DND-41 (cell line): ENCODE measurements around the gene GRB7.
A peak's percentile ranks its signal among the peaks of the same experiment; 100 is the strongest.

Experiments used
- ATAC-seq: fragments of 200-7000 bp; cut with Tn5 transposase; 3 replicates; pipeline ENCODE4 v1.9.1; 2021; ENCODE audit warnings: low read depth; ENCODE audit not compliant: insufficient read depth
- DNase-seq: peaks from one replicate; pipeline ENCODE4 v3.0.0-alpha.2; 2020
- H2AFZ ChIP-seq: 2 replicates; pipeline ENCODE4 v1.6.0; 2012; ENCODE audit warnings: low read depth, low read length
- H3K27ac ChIP-seq: 2 replicates; pipeline ENCODE4 v1.5.1; 2012; ENCODE audit warnings: low read length, inconsistent platforms
- H3K27me3 ChIP-seq: fragments of 200-600 bp; sonication (generic); 2 replicates; pipeline ENCODE4 v1.6.0; 2012; ENCODE audit warnings: low read length, mild to moderate bottlenecking, inconsistent platforms; ENCODE audit not compliant: insufficient read depth, poor library complexity
- H3K36me3 ChIP-seq: 2 replicates; pipeline ENCODE4 v1.5.1; 2012; ENCODE audit warnings: low read length, inconsistent platforms; ENCODE audit not compliant: insufficient read depth
- H3K4me1 ChIP-seq: 2 replicates; pipeline ENCODE4 v1.5.1; 2012; ENCODE audit warnings: mild to moderate bottlenecking, low read length; ENCODE audit not compliant: insufficient read depth
- H3K4me2 ChIP-seq: 2 replicates; pipeline ENCODE4 v1.6.0; 2012; ENCODE audit warnings: mild to moderate bottlenecking, moderate library complexity, low read length, inconsistent platforms; ENCODE audit not compliant: insufficient read depth
- H3K4me3 ChIP-seq, 2 experiments: fragments of 200-600 bp in 1 of 2; shearing (Covaris generic) in 1 of 2; 2 replicates each; pipeline ENCODE4 v1.5.1; 2012 to 2016; ENCODE audit warnings: inconsistent platforms in 2 of 2, low read length in 2 of 2, mild to moderate bottlenecking in 2 of 2, low read depth in 1 of 2, moderate library complexity in 1 of 2
- H3K79me2 ChIP-seq: 2 replicates; pipeline ENCODE4 v1.6.0; 2012; ENCODE audit warnings: low read length, inconsistent platforms; ENCODE audit not compliant: insufficient read depth
- H3K9ac ChIP-seq: 2 replicates; pipeline ENCODE4 v1.6.0; 2012; ENCODE audit warnings: low read depth, mild to moderate bottlenecking, inconsistent platforms, low read length, moderate library complexity
- H3K9me3 ChIP-seq: 2 replicates; pipeline ENCODE4 v1.5.1; 2012; ENCODE audit warnings: low read length, moderate library complexity, mild to moderate bottlenecking, inconsistent platforms; ENCODE audit not compliant: insufficient read depth, severe bottlenecking
- H4K20me1 ChIP-seq: 2 replicates; pipeline ENCODE4 v1.6.0; 2012; ENCODE audit warnings: low read length; ENCODE audit not compliant: insufficient read depth
- CTCF ChIP-seq: IDR thresholded peaks from 2 replicates; pipeline ENCODE4 v1.5.1; 2012; ENCODE audit warnings: borderline replicate concordance, low read length, moderate library complexity, mild to moderate bottlenecking; ENCODE audit not compliant: poor library complexity, severe bottlenecking; ENCODE audit errors: extremely low read depth
- EZH2 ChIP-seq: IDR thresholded peaks from 3 replicates; pipeline ENCODE4 v1.6.1; 2012; ENCODE audit warnings: borderline replicate concordance, low read depth, mild to moderate bottlenecking, moderate library complexity, low read length, inconsistent platforms; ENCODE audit not compliant: severe bottlenecking

GRB7 gene

DNA sequence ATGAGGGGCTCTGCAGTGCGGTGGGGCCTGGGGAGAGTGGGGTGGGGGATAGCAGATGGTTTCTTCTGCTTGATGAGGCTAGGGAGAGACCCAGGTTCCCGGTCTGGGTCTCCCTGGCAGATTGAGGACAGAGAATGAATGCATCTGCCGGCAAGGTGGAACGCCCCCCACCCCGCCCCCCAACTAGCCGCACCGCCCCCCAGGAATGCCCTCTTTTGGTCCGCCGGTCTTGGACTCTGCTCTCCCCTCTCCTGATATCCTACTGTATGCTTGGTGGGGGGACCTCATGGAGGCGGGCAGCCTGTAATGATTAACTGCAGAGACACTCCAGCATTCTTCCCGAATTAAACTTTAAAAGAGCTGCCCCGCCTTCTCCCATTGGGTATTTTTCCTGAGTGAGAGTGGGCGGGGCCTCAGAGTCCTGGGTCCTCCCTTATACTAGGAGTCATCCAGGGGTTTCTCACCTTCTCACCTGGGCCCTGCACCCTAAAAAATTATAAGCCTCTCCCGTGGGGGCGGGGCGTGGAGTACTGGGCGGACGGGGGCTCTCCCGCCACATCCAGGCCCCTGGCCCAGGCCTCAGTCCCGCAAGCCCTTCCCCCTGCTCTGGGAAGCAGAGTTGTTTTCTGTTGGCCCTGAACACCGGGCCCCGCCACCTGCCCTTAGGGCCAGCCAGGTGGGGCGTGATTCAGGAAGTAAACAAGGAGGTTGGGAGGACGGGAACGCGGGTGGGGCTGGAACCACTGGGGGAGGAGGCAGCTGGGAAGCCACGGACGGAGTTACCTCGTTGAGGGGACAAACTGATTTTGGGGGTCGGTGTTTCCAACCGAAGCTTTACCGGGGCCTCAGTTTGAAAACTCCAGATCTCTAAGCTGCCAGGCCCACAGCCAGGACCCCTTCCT is 1.5 kb downstream of the GRB7 start:
- DNase-seq (no peak), ATAC-seq (no peak)
- Histone ChIP-seq H3K27me3 (no peaks in the 10 kb centered on the region), H3K4me3 (no peak overlapping the region), H3K27ac (no peak overlapping the region), H3K9ac (no peak overlapping the region), H3K4me1 (no peaks in the 10 kb centered on the region), H3K79me2 (no peaks in the 10 kb centered on the region), H2AFZ (no peak overlapping the region), H3K9me3 (no peaks in the 10 kb centered on the region), H4K20me1 (no peaks in the 10 kb centered on the region), H3K36me3 (no peaks in the 10 kb centered on the region), H3K4me2 (no peak overlapping the region)
- TF ChIP-seq EZH2 (no peak), CTCF (no peak)

GRCh38 chr17:39739885-39740356 is 2.2 kb downstream of the GRB7 start:
- TF ChIP-seq CTCF (no peak), EZH2 (no peak)
- no peak overlapping the region for H3K27ac ChIP-seq
- H3K36me3 ChIP-seq, result no peaks in the 10 kb centered on the region
- DNase-seq (no peak), ATAC-seq (no peak)
- no peaks in the 10 kb centered on the region for H3K79me2 ChIP-seq
- no peak overlapping the region for H2AFZ ChIP-seq
- no peak overlapping the region for H3K4me2 ChIP-seq
- no peaks in the 10 kb centered on the region for H3K27me3 ChIP-seq
- H3K9ac ChIP-seq, result no peak overlapping the region
- H3K4me1 ChIP-seq, result no peaks in the 10 kb centered on the region
- H3K4me3 ChIP-seq, result no peak overlapping the region
- H3K9me3 ChIP-seq, result no peaks in the 10 kb centered on the region
- no peaks in the 10 kb centered on the region for H4K20me1 ChIP-seq

DNA sequence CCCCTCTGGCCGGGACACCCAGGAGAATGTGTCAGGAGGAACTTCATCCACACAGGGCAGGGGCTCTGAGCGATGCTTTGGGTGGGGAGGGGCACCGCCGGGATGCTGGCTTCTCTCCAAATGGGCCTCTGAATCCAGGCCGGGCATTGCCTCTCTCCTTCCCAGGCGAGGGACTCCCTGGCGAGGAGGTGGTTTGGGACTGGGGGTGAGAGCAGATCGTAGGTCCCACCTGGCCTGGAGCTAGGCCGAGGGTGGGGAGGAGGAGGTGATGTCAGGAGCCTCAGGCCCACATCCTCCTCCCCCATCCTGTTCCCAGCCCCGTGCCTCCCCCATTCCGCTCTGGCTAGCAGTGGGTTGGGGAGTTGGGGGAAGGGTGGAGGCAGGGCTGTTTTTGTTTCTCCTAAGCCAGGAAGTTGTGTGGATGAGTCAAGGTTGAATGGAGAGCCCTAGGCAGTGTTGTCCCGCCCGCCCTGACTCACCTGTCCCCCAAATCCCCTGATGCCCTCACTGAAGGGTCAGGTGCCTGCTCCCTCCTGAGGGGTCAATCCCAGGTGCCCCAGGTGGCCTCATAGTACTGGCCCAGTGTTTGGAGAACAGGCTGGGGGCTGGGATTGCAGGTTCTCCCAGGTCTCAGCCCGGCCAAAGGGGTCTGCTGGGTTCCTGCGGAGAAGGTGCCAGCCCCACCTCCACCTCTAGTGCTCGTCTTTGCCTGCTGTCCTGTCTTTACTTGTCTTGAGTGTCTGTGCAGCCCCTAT is 2.8 kb downstream of the GRB7 start:
- H2AFZ ChIP-seq, result no peak overlapping the region
- H3K4me3 ChIP-seq, result no peak overlapping the region
- no peak overlapping the region for H3K9ac ChIP-seq
- no peaks in the 10 kb centered on the region for H3K4me1 ChIP-seq
- no peaks in the 10 kb centered on the region for H3K9me3 ChIP-seq
- H3K27ac ChIP-seq, result no peak overlapping the region
- DNase-seq, result no peak
- H3K79me2 ChIP-seq, result no peaks in the 10 kb centered on the region
- no peaks in the 10 kb centered on the region for H3K27me3 ChIP-seq
- H4K20me1 ChIP-seq, result no peaks in the 10 kb centered on the region
- TF ChIP-seq EZH2, result no peak
- TF ChIP-seq CTCF, result no peak
- H3K4me2 ChIP-seq, result no peak overlapping the region
- no peaks in the 10 kb centered on the region for H3K36me3 ChIP-seq
- 0 out of 3 replicates have a peak, but pooled peaks have one; percentile 12 for ATAC-seq
